Activated T-helper 1 cell treated with anti-CD3 and anti-CD28 coated beads, Interleukin-12 subunit alpha, Interleukin-12 subunit beta, Interleukin-2, Interleukin-4 antibody, amounts not matched to agents 30 ng/mL and 10 ng/mL and 1 ng/mL, durations not matched to agents 14 hours and 24 hours and 36 hours (primary cell): ENCODE data around the gene MAVS. TPM values are rescaled to one million over a fixed set of nuclear protein-coding genes. Genes with fewer than 3 reads are reported as not detected.
"Not testable (repeated sequence)": the region's sequence is repeated elsewhere in the genome, so short reads cannot be mapped to it uniquely, and the experiment has no call there.

Experiments
- DNase-seq: peaks from one replicate; pipeline ENCODE4 v3.0.0; 2021; ENCODE audit warnings: low spot score
- H3K27ac Mint-ChIP-seq: one replicate; pipeline ENCODE4 v1.8.0; 2021; ENCODE audit warnings: mild to moderate bottlenecking, mixed read lengths
- H3K27me3 Mint-ChIP-seq: one replicate; pipeline ENCODE4 v1.8.0; 2022; ENCODE audit warnings: mild to moderate bottlenecking, moderate library complexity, mixed read lengths; ENCODE audit not compliant: insufficient read depth
- H3K36me3 Mint-ChIP-seq: one replicate; pipeline ENCODE4 v1.8.0; 2021; ENCODE audit warnings: low read depth, mixed read lengths
- H3K4me1 Mint-ChIP-seq: one replicate; pipeline ENCODE4 v1.8.0; 2021; ENCODE audit warnings: low read depth, mixed read lengths
- H3K4me3 Mint-ChIP-seq: one replicate; pipeline ENCODE4 v1.8.0; 2021; ENCODE audit warnings: mild to moderate bottlenecking, moderate library complexity, mixed read lengths
- H3K9me3 Mint-ChIP-seq: one replicate; pipeline ENCODE4 v1.8.0; 2021; ENCODE audit warnings: mixed read lengths
- intact Hi-C: fragments of 100-400 bp; cut with micrococcal nuclease; formaldehyde crosslinking; loops from one replicate; pipeline ENCODE4 v1.15.1; 2024
- total RNA-seq: library from RNA; stranded (reverse); gene quantifications from 2 replicates; pipeline ENCODE4 v1.2.3, GENCODE V29; 2022

MAVS gene
- total RNA-seq, 1 donor from 2014 or later, result 40.8 TPM

DNA sequence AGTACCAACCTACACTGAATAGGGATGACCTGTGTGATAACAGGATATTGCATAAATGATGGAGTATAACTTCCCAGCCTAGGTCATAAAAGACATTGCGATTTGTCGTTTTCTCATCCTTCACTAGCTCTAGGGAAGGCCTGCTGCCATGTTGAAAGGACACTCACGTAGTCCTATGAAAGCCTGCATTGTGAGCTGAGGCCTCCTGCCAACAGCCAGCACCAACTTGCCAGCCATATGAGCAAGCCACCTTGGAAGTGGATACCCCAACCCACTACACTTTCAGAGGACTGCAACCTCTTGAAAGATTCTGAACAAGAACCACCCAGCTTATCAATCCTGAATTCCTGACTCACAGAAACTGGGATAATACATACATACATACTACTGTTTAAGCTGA lies 39.1 kb downstream of the MAVS start:
- no peak for DNase-seq
- Mint-ChIP-seq H3K9me3 (no peaks in the 10 kb centered on the region), H3K36me3 (peaks cover 24% of the 10 kb centered on the region), H3K4me1 (peaks cover 18% of the 10 kb centered on the region), H3K4me3 (no peak overlapping the region), H3K27me3 (no peaks in the 10 kb centered on the region), H3K27ac (no peak overlapping the region)
- intact Hi-C loops, result loop anchor here (5.0 kb wide), 1 partner anchor 112 kb away; no protein-coding TSS in a partner anchor

DNA sequence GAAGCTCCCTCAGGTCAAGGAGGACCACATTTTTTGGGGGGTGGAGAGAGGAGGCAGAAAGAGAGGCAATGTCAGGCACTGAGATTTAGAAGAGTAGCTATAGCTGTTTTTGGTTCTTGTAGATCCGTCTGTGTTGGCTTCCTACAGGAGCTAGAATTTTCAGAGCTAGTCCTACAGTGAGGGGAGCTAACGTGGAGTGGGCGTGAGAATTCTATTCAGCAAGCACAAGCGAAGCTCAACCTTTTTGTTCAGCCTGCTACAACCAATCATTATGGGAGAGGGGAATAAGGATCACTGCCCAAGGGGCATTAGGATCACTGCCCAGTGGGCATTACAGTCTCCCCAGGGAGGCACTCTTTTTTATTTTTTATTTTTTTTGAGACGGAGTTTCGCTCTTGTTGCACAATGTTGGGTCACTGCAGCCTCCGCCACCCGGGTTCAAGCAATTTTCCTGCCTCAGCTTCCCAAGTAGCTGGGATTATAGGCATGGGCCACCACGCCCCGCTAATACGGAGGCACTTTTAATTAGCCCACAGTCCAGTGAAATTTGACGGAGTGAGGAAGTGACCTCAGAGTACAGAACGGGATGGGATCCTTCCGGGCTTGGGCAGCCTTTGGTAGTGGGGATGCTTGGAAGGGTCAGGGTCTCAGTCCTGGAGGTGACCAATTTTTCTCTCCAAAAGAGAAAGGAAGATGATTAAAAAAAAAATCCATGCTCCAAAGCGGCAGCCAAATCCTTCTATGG lies 41.4 kb downstream of the MAVS start:
- DNase-seq, result peak; percentile 3
- intact Hi-C loops, result loop anchor here (1.0 to 5.0 kb wide), 3 partner anchors 91 to 127 kb away; partner anchors contain the start of genes CDC25B and RNF24
- peak overlapping the region; percentile 98 for H3K27ac Mint-ChIP-seq
- H3K9me3 Mint-ChIP-seq, result no peaks in the 10 kb centered on the region
- H3K36me3 Mint-ChIP-seq, result peaks cover 38% of the 10 kb centered on the region
- peak overlapping the region; percentile 95 for H3K4me3 Mint-ChIP-seq
- H3K4me1 Mint-ChIP-seq, result peaks cover 37% of the 10 kb centered on the region
- H3K27me3 Mint-ChIP-seq, result no peaks in the 10 kb centered on the region

DNA sequence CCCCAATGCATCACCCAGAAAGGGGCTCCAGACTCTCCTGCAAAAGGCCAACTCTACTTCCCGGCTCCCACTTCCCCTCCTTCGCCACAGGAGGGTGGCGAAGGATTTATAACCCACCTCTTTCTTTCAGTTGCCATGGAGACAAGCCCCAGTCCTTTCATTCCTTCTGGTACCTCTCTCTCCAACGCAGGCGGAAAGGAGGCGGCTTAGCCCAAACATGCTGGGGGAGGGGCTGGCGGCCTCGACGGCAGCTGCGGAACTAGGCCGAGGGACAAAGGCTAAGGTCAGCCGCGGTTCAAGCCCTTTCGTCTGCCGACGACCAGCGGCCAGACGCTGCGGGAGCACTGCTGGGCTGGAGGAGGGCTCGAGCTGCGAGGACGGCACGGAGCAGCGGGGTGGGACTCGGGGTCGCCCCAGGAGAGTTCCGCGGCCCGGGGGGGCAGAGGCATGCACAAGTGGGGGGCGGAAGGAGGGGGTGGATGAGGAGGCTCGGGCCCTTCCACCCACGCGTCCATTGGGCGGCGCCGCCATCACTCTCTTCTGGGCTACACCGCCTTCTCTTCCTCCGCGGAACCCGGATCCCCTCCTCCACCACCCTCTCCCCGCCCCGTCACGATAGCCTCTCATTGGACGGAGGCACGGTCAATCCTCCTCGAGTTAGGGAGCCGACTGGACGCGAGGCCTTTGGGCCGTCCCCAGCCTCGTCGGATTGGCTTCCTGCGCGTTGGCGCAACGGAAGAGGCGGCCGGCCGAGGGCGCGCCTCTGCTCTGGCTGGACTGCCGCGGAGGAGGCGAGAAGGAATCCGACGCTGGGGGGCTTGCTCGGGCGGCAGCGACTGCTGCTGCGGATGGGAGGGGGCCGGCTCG lies 42.2 kb downstream of the MAVS start, which contains the start of gene PANK2:
PANK2 (plus strand) TSS at position 766 of the 867 bp plus-strand sequence.
- H3K27ac Mint-ChIP-seq, result peak within 1 kb of the TSS; percentile 98
- peaks cover 42% of the 10 kb centered on the region for H3K36me3 Mint-ChIP-seq
- intact Hi-C loops, result loop anchor here (1.0 to 5.0 kb wide), 8 partner anchors 18 to 193 kb away; partner anchors contain the start of genes ADISSP, AP5S1, CDC25B and MAVS
- H3K4me3 Mint-ChIP-seq, result peak within 1 kb of the TSS; percentile 100
- peaks cover 44% of the 10 kb centered on the region for H3K4me1 Mint-ChIP-seq
- DNase-seq, result peak; percentile 98
- no peaks in the 10 kb centered on the region for H3K9me3 Mint-ChIP-seq
- no peaks in the 10 kb centered on the region for H3K27me3 Mint-ChIP-seq

DNA sequence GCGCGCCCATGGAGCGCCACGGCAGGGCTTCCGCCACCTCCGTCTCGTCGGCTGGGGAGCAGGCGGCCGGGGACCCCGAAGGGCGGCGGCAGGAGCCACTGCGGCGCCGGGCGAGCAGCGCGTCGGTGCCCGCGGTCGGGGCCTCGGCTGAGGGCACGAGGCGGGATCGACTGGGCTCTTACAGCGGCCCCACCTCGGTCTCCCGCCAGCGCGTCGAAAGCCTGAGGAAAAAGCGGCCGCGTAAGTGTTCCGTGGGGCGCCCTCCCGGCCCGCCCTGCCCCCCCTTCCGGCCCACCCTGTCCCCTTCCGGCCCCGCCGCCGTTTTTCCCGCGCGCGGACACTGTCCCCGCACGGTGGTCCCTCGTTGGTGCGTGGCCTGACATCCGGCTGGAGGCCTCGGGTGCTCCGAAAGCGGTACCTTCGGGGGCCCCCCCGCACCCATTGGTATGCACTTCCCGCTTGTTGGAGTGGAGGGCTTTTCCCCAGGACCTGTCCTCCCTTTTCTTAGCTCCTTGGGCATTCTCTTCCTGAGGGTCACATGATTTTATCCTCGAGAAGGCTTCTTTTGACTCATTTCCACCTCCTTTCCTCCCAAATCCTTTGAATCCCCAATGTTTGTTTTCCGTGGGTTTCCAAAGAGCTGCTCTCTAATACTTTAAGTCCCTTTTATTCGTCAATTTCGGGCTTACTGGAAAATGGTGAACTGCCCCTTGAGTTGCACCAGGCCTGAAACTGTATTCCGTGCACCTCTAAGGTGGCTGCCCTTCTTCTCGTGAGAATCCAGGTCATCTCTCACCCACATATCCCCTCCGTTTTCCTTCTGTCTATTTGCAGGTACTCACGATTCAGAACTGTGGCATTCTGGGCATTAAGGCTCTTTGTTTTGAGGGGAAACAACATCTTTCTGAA lies 43.1 kb downstream of the MAVS start:
- peak overlapping the region; percentile 95 for H3K27ac Mint-ChIP-seq
- peak overlapping the region; percentile 100 for H3K4me3 Mint-ChIP-seq
- no peaks in the 10 kb centered on the region for H3K9me3 Mint-ChIP-seq
- H3K4me1 Mint-ChIP-seq, result peaks cover 47% of the 10 kb centered on the region
- peak; percentile 19 for DNase-seq
- H3K27me3 Mint-ChIP-seq, result no peaks in the 10 kb centered on the region
- intact Hi-C loops, result loop anchor here (1.0 to 5.0 kb wide), 8 partner anchors 18 to 196 kb away; partner anchors contain the start of genes ADISSP, AP5S1, CDC25B and MAVS
- peaks cover 43% of the 10 kb centered on the region for H3K36me3 Mint-ChIP-seq

DNA sequence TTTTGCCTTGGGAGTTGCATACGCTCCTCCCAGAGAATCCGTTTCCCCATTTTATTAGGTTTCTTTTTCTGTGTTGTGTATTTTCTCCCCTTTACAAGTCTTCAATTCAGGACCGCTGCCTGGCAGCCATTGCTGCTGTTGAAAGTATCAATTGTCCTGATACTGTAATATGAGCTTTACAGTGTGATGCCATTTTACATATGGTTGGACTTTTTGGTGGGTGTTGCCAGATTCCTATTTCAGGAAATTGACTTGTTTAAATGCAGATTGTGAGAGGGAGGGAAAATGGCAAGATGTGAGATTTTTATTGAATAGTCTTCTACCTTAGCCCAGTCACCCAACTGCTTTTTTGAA lies 43.7 kb downstream of the MAVS start:
- no peaks in the 10 kb centered on the region for H3K27me3 Mint-ChIP-seq
- no peak for DNase-seq
- peaks cover 50% of the 10 kb centered on the region for H3K4me1 Mint-ChIP-seq
- intact Hi-C loops, result loop anchor here (1.0 kb wide), 1 partner anchor 195 kb away; no protein-coding TSS in a partner anchor
- peak overlapping the region; percentile 95 for H3K27ac Mint-ChIP-seq
- peak overlapping the region; percentile 100 for H3K4me3 Mint-ChIP-seq
- H3K36me3 Mint-ChIP-seq, result peaks cover 45% of the 10 kb centered on the region
- H3K9me3 Mint-ChIP-seq, result no peaks in the 10 kb centered on the region

DNA sequence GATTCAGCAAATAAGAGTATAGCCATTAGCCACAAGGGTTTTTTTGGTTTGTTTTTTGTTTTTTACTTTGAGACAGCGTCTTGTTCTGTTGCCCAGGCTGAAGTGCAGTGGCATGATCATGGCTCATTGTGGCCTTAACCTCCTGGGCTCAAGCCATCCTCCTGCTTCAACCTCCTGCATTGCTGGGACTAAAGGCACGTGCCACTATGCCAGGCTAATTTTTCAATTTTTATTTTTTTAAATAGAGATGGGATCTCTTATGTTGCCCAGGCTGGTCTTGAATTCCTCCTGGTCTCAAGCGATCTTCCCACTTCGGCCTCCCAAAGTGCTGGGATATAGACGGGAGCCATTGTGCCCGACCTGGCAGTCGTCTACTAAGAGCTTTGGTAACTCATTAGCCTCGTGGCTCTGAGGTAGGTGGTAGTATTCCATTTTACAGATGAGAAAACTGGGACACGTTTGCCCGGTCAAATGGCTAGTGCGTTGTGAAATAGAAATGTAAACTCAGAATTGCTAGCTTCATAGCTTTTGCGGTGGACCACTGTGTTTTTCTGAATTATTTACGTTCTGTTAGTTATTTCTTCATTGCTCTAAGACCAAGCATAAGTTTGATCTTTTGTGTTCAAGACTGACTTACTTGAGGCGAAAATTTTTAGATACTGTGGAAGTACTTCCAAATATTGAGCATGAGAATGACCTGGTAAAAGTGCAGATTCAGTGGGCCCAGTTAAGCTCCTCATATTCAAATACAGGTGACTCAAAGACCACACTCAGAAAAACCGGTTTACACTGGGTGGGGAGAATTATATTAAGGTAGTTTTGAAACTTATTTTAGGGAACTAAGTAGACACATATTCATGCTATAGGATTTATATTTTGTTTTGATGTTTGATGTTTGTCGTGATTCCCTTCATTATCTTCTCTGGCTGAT lies 44.6 kb downstream of the MAVS start:
- H3K36me3 Mint-ChIP-seq, result peaks cover 43% of the 10 kb centered on the region
- H3K9me3 Mint-ChIP-seq, result no peaks in the 10 kb centered on the region
- H3K27ac Mint-ChIP-seq, result peak overlapping the region; percentile 95
- DNase-seq, result no peak
- peak overlapping the region; percentile 100 for H3K4me3 Mint-ChIP-seq
- H3K4me1 Mint-ChIP-seq, result peaks cover 55% of the 10 kb centered on the region
- H3K27me3 Mint-ChIP-seq, result no peaks in the 10 kb centered on the region
- intact Hi-C loops, result loop anchor here (1.0 kb wide), 1 partner anchor 194 kb away; no protein-coding TSS in a partner anchor

DNA sequence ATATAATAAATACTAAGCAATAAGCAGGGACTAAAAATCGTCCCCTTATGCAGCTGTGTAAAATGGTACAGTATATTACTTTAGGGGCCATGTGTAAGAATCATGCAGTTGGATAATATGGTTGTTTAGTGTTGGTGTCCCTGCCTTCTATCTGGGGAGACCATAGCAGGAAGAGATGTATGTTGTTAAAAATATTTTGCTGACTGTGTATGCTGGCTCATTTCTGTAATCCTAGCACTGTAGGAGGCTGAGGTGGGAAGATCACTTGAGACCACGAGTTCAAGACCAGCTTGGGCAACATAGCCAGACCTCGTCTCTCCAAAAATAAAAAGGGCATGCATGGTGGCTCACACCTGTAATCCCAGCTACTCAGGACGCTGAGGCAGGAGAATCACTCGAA lies 48.2 kb downstream of the MAVS start:
- Mint-ChIP-seq H3K27me3 (no peaks in the 10 kb centered on the region), H3K4me3 (peak overlapping the region; percentile 53), H3K4me1 (peaks cover 62% of the 10 kb centered on the region), H3K36me3 (peaks cover 41% of the 10 kb centered on the region), H3K27ac (peak overlapping the region; percentile 67), H3K9me3 (no peaks in the 10 kb centered on the region)
- intact Hi-C loops, result no loop called here
- no peak for DNase-seq

DNA sequence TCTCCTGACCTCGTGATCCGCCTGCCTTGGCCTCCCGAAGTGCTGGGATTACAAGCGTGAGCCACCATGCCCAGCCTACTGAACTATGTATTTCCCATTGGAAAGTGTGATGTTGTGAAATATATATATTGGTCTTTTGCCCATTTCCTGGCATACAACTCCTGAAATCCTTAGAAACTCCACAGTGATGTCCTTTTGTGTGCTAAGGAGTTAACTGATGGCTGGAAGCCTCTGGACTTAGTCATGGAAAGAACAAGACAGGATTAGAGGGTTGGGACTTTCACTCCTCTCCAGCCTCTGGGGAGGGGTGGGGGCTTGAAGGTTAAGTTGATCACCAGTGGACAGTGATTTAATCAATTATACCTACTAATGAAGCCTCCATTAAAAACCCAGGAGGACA lies 49.7 kb downstream of the MAVS start:
- H3K36me3 Mint-ChIP-seq, result peaks cover 32% of the 10 kb centered on the region
- no peaks in the 10 kb centered on the region for H3K27me3 Mint-ChIP-seq
- no peak overlapping the region for H3K27ac Mint-ChIP-seq
- intact Hi-C loops, result no loop called here
- H3K9me3 Mint-ChIP-seq, result no peaks in the 10 kb centered on the region
- H3K4me3 Mint-ChIP-seq, result no peak overlapping the region
- no peak for DNase-seq
- H3K4me1 Mint-ChIP-seq, result peaks cover 63% of the 10 kb centered on the region

DNA sequence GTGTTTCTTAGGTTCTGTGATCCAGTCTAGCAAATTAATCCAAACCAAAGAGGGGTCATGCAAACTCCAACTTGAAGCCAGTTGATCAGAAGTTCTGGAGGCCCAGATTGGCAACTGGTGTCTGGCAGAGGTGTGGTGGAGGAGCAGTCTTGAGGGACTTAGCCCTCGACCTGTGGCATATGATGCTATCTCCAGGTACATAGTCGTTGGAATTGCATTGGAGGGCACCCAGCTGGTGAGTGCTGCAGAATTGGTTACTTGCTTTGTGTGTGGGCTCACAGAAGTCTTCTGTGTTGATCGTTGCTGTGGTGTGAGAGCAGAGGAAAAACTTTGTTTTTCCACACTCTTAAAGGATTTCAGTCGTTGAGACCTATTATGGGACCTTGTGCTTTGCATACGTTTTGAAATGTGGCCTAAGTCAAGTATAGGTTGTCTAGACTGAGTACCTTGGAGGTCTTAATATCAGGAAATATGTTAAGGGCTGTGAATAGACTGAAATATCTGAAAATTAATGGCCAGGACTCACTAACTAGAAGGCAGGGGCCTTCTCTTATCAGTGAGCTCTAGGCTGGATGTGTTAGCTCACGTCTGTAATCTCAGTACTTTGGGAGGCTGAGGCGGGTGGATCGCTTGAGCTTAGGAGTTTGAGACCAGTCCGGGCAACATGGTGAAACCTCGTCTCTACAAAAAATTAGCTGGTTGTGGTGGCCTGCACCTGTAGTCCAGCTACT lies 50.4 kb downstream of the MAVS start:
- H3K4me1 Mint-ChIP-seq, result peaks cover 63% of the 10 kb centered on the region
- no peak overlapping the region for H3K4me3 Mint-ChIP-seq
- intact Hi-C loops, result no loop called here
- peaks cover 28% of the 10 kb centered on the region for H3K36me3 Mint-ChIP-seq
- H3K27ac Mint-ChIP-seq, result no peak overlapping the region
- DNase-seq, result no peak
- H3K9me3 Mint-ChIP-seq, result no peaks in the 10 kb centered on the region
- no peaks in the 10 kb centered on the region for H3K27me3 Mint-ChIP-seq

DNA sequence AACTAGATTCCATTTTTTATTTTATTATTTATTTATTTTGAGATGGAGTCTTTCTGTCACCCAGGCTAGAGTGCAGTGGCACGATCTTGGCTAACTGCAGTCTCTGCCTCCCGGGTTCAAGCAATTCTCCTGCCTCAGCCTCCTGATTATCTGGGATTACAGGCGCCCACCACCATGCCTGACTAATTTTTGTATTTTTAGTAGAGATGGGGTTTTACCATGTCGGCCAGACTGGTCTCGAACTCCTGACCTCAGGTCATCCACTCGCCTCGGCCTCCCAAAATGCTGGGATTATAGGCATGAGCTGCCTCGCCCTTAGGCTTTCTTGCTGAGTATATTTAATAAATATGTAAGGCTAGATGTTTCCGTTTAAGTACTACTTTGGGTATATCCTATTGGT lies 51.5 kb downstream of the MAVS start:
- DNase-seq, intact Hi-C loops, H3K9me3 Mint-ChIP-seq, H3K27ac Mint-ChIP-seq, H3K4me3 Mint-ChIP-seq, H3K27me3 Mint-ChIP-seq: not testable (repeated sequence)
- Mint-ChIP-seq H3K4me1 (peaks cover 56% of the 10 kb centered on the region), H3K36me3 (peaks cover 22% of the 10 kb centered on the region)

DNA sequence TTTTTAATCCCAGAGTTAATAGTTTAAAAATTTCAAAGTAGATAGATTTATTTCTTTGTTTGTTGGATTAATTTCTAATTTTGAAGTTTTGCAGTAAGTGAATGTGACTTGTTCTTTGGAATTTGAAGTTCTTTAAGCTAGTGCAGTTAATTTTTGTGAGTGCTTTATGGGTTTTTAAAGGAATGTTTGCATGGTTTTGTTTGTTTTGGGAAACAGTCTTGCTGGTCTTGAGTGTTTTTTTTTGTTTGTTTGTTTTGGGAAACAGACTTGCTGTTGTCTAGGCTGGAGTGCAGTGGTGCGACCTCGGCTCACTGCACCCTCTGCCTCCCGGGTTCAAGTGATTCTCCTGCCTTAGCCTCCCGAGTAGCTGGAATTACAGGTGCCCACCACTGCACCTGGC lies 52.0 kb downstream of the MAVS start:
- no peak for DNase-seq
- peaks cover 19% of the 10 kb centered on the region for H3K36me3 Mint-ChIP-seq
- no peak overlapping the region for H3K4me3 Mint-ChIP-seq
- no peak overlapping the region for H3K27ac Mint-ChIP-seq
- intact Hi-C loops, result no loop called here
- no peaks in the 10 kb centered on the region for H3K9me3 Mint-ChIP-seq
- no peaks in the 10 kb centered on the region for H3K27me3 Mint-ChIP-seq
- peaks cover 51% of the 10 kb centered on the region for H3K4me1 Mint-ChIP-seq
